ENCODE data around the gene STN1.

STN1 gene

GRCh38 chr10:103921248-103921647, 3.3 kb upstream of the STN1 start:
- DNase-seq (ENCODE audit: low spot score in 2 of 2) (no peak), ATAC-seq (ENCODE audit: low read depth) (no peak)
- Mint-ChIP-seq H3K36me3 (no peaks in the 10 kb centered on the region), H3K27me3 (no peaks in the 10 kb centered on the region), H3K4me1 (peaks cover 10% of the 10 kb centered on the region), H3K4me3 (no peak overlapping the region), H3K27ac (no peak overlapping the region), H3K9me3 (no peaks in the 10 kb centered on the region)

- H3K9me3 Mint-ChIP-seq: no peaks in the 10 kb centered on the region
- H3K4me1 Mint-ChIP-seq: peaks cover 14% of the 10 kb centered on the region
- H3K4me3 Mint-ChIP-seq: no peak overlapping the region
- H3K27me3 Mint-ChIP-seq: no peaks in the 10 kb centered on the region
- no peak for ATAC-seq (ENCODE audit: low read depth)
- peaks cover 7% of the 10 kb centered on the region for H3K36me3 Mint-ChIP-seq
- DNase-seq (ENCODE audit: low spot score in 2 of 2): no peak
- no peak overlapping the region for H3K27ac Mint-ChIP-seq
Observed at GRCh38 chr10:103919648-103920025, 1.7 kb upstream of the STN1 start.

- Mint-ChIP-seq H3K9me3 (no peaks in the 10 kb centered on the region), H3K27ac (peak overlapping the region; percentile 89), H3K4me1 (peaks cover 21% of the 10 kb centered on the region), H3K27me3 (no peaks in the 10 kb centered on the region), H3K4me3 (peak overlapping the region; percentile 97), H3K36me3 (peaks cover 11% of the 10 kb centered on the region)
- peak in 1 of 2 donors; percentile 16 for DNase-seq (ENCODE audit: low spot score in 2 of 2)
- peak; percentile 21 for ATAC-seq (ENCODE audit: low read depth)
Observed at GRCh38 chr10:103917302-103918052, 507 bp downstream of the STN1 start.

DNA sequence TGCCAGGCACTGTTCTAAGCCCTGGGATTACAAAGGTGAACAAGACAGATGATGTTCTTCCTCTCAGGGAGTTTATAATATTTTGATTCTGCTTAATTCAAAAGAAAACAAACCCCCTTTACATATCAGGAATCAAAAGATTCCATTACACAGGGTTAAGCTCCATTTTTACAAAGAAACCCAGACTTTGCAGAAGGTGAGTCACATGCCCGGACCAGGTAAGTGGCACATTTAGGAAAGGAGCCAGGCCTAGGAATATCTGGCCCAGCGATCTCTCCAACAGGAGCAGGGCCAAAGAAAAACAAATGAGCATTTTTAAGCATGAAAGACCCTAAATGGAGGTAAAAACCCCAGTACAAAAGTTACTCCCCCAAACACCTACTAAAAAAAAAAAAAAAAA, 1.1 kb downstream of the STN1 start:
- H3K36me3 Mint-ChIP-seq: peaks cover 11% of the 10 kb centered on the region
- H3K4me1 Mint-ChIP-seq: peaks cover 21% of the 10 kb centered on the region
- no peaks in the 10 kb centered on the region for H3K27me3 Mint-ChIP-seq
- H3K9me3 Mint-ChIP-seq: no peaks in the 10 kb centered on the region
- peak overlapping the region; percentile 72 for H3K27ac Mint-ChIP-seq
- DNase-seq (ENCODE audit: low spot score in 2 of 2) (no peak), ATAC-seq (ENCODE audit: low read depth) (no peak)
- H3K4me3 Mint-ChIP-seq: peak overlapping the region; percentile 97

DNA sequence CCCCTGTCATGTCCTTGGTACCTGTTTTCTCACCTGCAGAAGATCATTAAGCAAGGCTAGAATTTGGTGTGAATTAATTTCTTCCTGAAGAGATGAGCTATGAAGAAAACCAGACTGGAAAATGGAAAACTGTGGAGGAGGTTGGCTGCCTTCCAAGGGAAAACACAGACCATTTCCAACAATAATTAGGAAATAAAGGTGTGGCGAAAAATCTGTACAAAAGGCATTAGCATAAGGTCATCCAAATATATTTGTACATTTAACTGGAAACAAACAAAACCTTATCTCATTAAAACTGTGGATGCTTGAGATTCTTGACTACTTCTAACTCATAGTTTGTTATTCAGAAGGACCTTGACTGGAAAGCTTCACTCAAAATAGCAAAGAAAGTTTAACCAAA, 1.7 kb downstream of the STN1 start:
- DNase-seq (ENCODE audit: low spot score in 2 of 2) (no peak), ATAC-seq (ENCODE audit: low read depth) (no peak)
- Mint-ChIP-seq H3K36me3 (peaks cover 11% of the 10 kb centered on the region), H3K9me3 (no peaks in the 10 kb centered on the region), H3K4me3 (peak overlapping the region; percentile 46), H3K4me1 (peaks cover 22% of the 10 kb centered on the region), H3K27me3 (no peaks in the 10 kb centered on the region), H3K27ac (peak overlapping the region; percentile 72)

- Mint-ChIP-seq H3K27ac (peak overlapping the region; percentile 72), H3K4me3 (peak overlapping the region; percentile 46), H3K36me3 (peaks cover 11% of the 10 kb centered on the region), H3K9me3 (no peaks in the 10 kb centered on the region), H3K4me1 (peaks cover 25% of the 10 kb centered on the region), H3K27me3 (no peaks in the 10 kb centered on the region)
- ATAC-seq (ENCODE audit: low read depth) (no peak), DNase-seq (ENCODE audit: low spot score in 2 of 2) (no peak)
Observed at GRCh38 chr10:103915796-103916195, 2.2 kb downstream of the STN1 start.

DNA sequence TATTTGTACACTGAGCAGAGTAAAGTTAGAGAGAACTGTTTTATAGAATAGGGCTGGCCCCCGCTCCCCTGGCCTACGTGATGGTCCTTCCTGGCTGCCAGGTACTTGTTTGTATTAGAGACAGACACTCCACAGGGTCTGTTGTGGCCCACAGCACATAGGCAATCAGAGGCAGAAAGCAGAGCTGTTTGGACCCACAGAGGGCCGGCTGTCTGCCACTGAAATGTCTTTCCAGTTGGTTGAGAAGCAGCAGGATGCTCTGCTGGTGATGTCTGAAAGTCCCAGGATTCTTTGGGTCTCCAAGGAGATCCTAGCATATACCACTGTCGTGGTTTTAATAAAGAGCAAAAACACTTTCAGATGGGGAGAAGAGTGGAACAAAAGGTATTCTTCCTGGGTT, 5.2 kb downstream of the STN1 start:
- Mint-ChIP-seq H3K27ac (no peak overlapping the region), H3K4me3 (no peak overlapping the region), H3K27me3 (no peaks in the 10 kb centered on the region), H3K36me3 (peaks cover 16% of the 10 kb centered on the region), H3K9me3 (no peaks in the 10 kb centered on the region), H3K4me1 (peaks cover 41% of the 10 kb centered on the region)
- DNase-seq (ENCODE audit: low spot score in 2 of 2): no peak
- no peak for ATAC-seq (ENCODE audit: low read depth)

- ATAC-seq (ENCODE audit: low read depth) (peak; percentile 79), DNase-seq (ENCODE audit: low spot score in 2 of 2) (peak in 1 of 2 donors; percentile 8)
- H3K4me3 Mint-ChIP-seq: peak overlapping the region; percentile 21
- H3K27me3 Mint-ChIP-seq: no peaks in the 10 kb centered on the region
- peaks cover 16% of the 10 kb centered on the region for H3K36me3 Mint-ChIP-seq
- peaks cover 30% of the 10 kb centered on the region for H3K4me1 Mint-ChIP-seq
- H3K27ac Mint-ChIP-seq: peak overlapping the region; percentile 77
- no peaks in the 10 kb centered on the region for H3K9me3 Mint-ChIP-seq
Observed at GRCh38 chr10:103911021-103911459, 6.9 kb downstream of the STN1 start.

DNA sequence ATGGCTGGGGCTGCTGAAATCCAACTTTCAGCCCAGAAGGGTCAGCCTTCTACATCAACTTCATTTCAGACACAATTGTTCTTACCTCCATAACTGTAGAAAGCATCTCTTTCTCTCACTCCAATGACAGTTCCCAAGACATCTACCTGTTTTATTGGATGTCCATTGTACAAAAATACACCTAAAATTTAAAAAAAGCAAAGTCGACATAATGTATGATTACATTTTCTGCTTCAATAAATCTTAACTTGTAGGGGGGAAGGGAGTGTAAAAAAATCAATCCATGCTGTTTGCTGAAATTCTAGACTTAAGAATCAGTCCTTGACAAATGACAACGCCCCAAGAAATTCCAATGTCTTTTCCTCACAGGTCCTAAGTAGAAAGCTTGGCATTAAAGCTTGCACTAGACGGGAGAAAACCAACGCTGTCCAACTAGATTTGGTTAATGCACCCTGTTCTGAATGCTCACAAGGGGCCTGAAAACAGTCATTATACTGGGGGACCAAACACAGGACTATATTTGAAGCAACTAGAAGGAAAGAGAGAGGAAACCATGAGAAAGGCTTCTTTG, 7.5 kb downstream of the STN1 start:
- Mint-ChIP-seq H3K4me3 (peak overlapping the region; percentile 47), H3K4me1 (peaks cover 27% of the 10 kb centered on the region), H3K27me3 (no peaks in the 10 kb centered on the region), H3K36me3 (peaks cover 16% of the 10 kb centered on the region), H3K27ac (peak overlapping the region; percentile 77), H3K9me3 (no peaks in the 10 kb centered on the region)
- ATAC-seq (ENCODE audit: low read depth) (no peak), DNase-seq (ENCODE audit: low spot score in 2 of 2) (no peak)

DNA sequence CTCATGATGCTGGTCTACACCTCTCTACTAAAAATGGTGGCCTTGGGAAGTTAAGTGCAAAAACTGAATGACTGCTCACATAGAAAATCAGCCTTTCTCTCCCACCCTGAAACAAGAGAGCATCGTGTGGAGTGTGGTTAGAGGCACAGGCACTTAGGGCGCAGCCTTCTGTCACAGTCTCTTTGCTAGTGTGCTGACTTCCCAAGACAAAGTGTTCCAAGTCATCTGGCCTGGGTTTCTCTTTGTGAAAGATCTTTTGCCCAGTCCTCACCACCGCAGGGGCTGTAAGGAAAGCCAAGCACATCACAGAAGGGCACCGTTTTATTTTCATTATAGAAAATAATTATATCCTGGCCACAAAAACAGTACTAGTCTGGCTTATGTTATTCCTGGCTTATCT, 12.5 kb downstream of the STN1 start:
- Mint-ChIP-seq H3K4me1 (peaks cover 13% of the 10 kb centered on the region), H3K27me3 (no peaks in the 10 kb centered on the region), H3K27ac (no peak overlapping the region), H3K4me3 (no peak overlapping the region), H3K9me3 (no peaks in the 10 kb centered on the region), H3K36me3 (peaks cover 18% of the 10 kb centered on the region)
- no peak for ATAC-seq (ENCODE audit: low read depth)
- DNase-seq (ENCODE audit: low spot score in 2 of 2): no peak

DNA sequence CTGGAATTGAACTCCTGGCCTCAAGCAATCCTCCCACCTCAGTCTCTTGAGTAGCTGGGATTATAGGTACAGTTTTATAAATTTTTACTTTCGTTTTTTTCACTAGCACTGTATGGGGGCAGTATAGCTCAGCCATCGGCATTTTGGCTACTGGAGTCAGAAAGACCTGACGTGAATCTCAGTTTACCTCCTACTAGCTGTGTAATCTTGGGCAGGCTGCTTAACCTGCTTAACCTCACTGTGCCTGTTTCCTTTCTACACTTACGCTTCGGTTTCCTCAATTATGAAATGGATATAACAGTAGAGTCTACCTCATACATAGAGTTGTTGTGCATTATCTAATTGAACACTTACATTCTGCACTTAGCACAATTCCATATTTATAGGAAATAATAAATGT, 16.7 kb downstream of the STN1 start:
- ATAC-seq (ENCODE audit: low read depth) (no peak), DNase-seq (ENCODE audit: low spot score in 2 of 2) (no peak)
- Mint-ChIP-seq H3K9me3 (no peaks in the 10 kb centered on the region), H3K27me3 (no peaks in the 10 kb centered on the region), H3K4me3 (no peak overlapping the region), H3K4me1 (no peaks in the 10 kb centered on the region), H3K36me3 (peaks cover 21% of the 10 kb centered on the region), H3K27ac (no peak overlapping the region)

GRCh38 chr10:103899312-103899711, 18.7 kb downstream of the STN1 start:
- Mint-ChIP-seq H3K9me3 (no peaks in the 10 kb centered on the region), H3K36me3 (peaks cover 31% of the 10 kb centered on the region), H3K27me3 (no peaks in the 10 kb centered on the region), H3K4me3 (no peak overlapping the region), H3K27ac (no peak overlapping the region), H3K4me1 (no peaks in the 10 kb centered on the region)
- DNase-seq (ENCODE audit: low spot score in 2 of 2) (no peak), ATAC-seq (ENCODE audit: low read depth) (no peak)

DNA sequence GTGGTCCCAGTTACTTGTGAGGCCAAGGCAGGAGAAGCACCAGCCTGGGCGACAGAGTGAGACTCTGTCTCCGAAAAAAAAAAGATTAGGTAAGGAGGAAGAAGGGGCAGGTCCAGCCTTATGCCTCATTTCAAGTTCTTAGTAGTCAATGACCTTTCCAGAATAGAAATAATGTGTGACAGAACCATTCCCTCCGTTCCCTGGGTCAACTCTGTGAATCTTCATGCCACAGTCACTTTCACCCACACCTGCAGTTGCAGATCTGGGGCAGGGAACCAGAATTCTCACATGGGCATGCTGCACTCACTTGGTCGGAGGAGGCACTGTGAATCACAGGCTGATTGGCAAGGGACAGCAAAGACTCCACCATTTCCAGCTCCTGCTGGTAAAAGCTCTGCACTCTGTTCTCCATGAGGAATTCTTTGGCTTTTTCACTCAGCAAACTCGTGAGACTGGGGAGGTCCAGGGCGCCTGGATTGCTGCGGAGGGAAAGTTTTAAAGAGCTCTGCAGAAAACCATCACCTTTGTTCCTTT, 20.7 kb downstream of the STN1 start:
- Mint-ChIP-seq H3K36me3 (peaks cover 26% of the 10 kb centered on the region), H3K4me1 (no peaks in the 10 kb centered on the region), H3K27ac (no peak overlapping the region), H3K27me3 (no peaks in the 10 kb centered on the region), H3K4me3 (no peak overlapping the region), H3K9me3 (no peaks in the 10 kb centered on the region)
- ATAC-seq (ENCODE audit: low read depth) (no peak), DNase-seq (ENCODE audit: low spot score in 2 of 2) (no peak)

- Mint-ChIP-seq H3K4me3 (no peak overlapping the region), H3K36me3 (peaks cover 29% of the 10 kb centered on the region)
Observed at GRCh38 chr10:103896225-103896624, 21.8 kb downstream of the STN1 start.

More at GRCh38 chr10:103896225-103896624, 21.8 kb downstream of the STN1 start:
- no peaks in the 10 kb centered on the region for H3K4me1 Mint-ChIP-seq
- DNase-seq (ENCODE audit: low spot score in 2 of 2) (no peak), ATAC-seq (ENCODE audit: low read depth) (no peak)
- H3K27me3 Mint-ChIP-seq: no peaks in the 10 kb centered on the region
- H3K9me3 Mint-ChIP-seq: no peaks in the 10 kb centered on the region
- peak overlapping the region; percentile 53 for H3K27ac Mint-ChIP-seq
